Measurements from ENCODE around the gene IFIT1. TPM values are rescaled to one million over a fixed set of nuclear protein-coding genes. Genes with fewer than 3 reads are reported as not detected.

Gene IFIT1
- total and polyA plus RNA-seq, 2 donors (not counting 3 experiments of a cell fraction or from before 2014, with no cell fraction given), result 0.51 to 0.75 TPM

DNA sequence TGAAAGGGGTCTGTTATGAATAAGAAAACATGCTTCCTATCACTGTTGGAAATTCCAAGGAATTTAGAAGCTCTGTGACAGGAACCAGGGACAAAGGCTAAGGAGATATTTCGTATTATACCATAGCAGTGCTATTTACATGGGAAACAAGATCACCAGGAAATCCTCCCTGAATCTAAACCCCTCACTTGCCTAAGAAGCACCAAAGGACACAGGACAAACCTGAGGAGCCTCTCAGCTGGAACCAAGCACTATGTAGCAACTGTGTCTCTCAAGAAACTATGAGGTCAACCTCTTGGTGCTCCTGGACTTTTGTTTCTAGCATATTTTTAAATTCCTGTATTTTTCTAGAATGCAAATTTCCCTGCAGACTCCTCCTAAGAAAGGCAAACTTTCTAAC, 35.3 kb upstream of the IFIT1 start:
- Histone ChIP-seq H3K27ac (ENCODE audit: insufficient read depth, low read depth, low read length) (no peak overlapping the region), H4K20me1 (replicated peaks; ENCODE audit: control insufficient read depth, extremely low read depth, insufficient read depth, low read length) (no peaks in the 10 kb centered on the region), H3K9me3 (replicated peaks; ENCODE audit: control insufficient read depth, insufficient read depth, low read length) (no peaks in the 10 kb centered on the region), H3K9ac (replicated peaks; ENCODE audit: extremely low read depth, insufficient read depth, low read length) (no peak overlapping the region), H3K4me2 (ENCODE audit: insufficient read depth, low read length) (no peak overlapping the region), H3K79me2 (ENCODE audit: control insufficient read depth, insufficient read depth, low read length) (no peaks in the 10 kb centered on the region), H3K4me3 (replicated peaks in 1 of 3; ENCODE audit: insufficient read depth in 1 of 3, low read depth in 1 of 3, low read length in 3 of 3) (no peak overlapping the region), H3K27me3 (ENCODE audit: control insufficient read depth in 2 of 2, insufficient read depth in 2 of 2, low read length in 2 of 2) (peaks cover 2 to 13% of the 10 kb centered on the region in 2 experiments), H3K36me3 (ENCODE audit: control insufficient read depth in 2 of 2, extremely low read depth in 1 of 2, insufficient read depth in 2 of 2, low read length in 2 of 2) (no peaks in the 10 kb centered on the region), H2AFZ (ENCODE audit: low read depth, low read length) (no peak overlapping the region), H3K4me1 (ENCODE audit: control insufficient read depth, extremely low read depth, insufficient read depth, low read length) (peaks cover 2% of the 10 kb centered on the region), H3K9me1 (replicated peaks; ENCODE audit: control insufficient read depth, extremely low read depth, insufficient read depth, low read length) (no peaks in the 10 kb centered on the region)
- intact Hi-C loops (cut with micrococcal nuclease) (no loop called here), dilution Hi-C loops (cut with MboI; ENCODE audit: extremely low pct_ligation_motif_present, low sequenced_read_pairs) (no loop called here)
- DNase-seq (ENCODE audit: low read depth, low spot score), result no peak
- POLR2A ChIA-PET, result no interaction called here
- TF ChIP-seq, protein P1, sequence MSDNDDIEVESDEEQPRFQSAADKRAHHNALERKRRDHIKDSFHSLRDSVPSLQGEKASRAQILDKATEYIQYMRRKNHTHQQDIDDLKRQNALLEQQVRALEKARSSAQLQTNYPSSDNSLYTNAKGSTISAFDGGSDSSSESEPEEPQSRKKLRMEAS (IDR thresholded peaks at IDR 0.05; ENCODE audit: insufficient read depth, insufficient read length), result no peak
- TF ChIP-seq MYC (IDR thresholded peaks at IDR 0.05; ENCODE audit: low read depth, low read length), result no peak
- TF ChIP-seq GATA2 (IDR thresholded peaks at IDR 0.05; ENCODE audit: insufficient read depth, insufficient read length, low read depth, low read length), result no peak
- no peak for TF ChIP-seq JUN (IDR thresholded peaks at IDR 0.05; ENCODE audit: borderline replicate concordance, insufficient read depth, insufficient read length, low read depth)
- TF ChIP-seq, protein P2, sequence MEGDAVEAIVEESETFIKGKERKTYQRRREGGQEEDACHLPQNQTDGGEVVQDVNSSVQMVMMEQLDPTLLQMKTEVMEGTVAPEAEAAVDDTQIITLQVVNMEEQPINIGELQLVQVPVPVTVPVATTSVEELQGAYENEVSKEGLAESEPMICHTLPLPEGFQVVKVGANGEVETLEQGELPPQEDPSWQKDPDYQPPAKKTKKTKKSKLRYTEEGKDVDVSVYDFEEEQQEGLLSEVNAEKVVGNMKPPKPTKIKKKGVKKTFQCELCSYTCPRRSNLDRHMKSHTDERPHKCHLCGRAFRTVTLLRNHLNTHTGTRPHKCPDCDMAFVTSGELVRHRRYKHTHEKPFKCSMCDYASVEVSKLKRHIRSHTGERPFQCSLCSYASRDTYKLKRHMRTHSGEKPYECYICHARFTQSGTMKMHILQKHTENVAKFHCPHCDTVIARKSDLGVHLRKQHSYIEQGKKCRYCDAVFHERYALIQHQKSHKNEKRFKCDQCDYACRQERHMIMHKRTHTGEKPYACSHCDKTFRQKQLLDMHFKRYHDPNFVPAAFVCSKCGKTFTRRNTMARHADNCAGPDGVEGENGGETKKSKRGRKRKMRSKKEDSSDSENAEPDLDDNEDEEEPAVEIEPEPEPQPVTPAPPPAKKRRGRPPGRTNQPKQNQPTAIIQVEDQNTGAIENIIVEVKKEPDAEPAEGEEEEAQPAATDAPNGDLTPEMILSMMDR (IDR thresholded peaks at IDR 0.05; ENCODE audit: extremely low read depth in 1 of 2, insufficient read depth in 1 of 2, low read depth in 1 of 2, low read length in 2 of 2), result no peak
- TF ChIP-seq EZH2 (IDR thresholded peaks at IDR 0.05; ENCODE audit: borderline replicate concordance, low read depth, low read length, severe bottlenecking), result no peak
- no peak for TF ChIP-seq POLR2A (IDR thresholded peaks at IDR 0.05; ENCODE audit: low read depth, low read length)
- TF ChIP-seq FOS (IDR thresholded peaks at IDR 0.05; ENCODE audit: borderline replicate concordance, insufficient read depth, low read length), result no peak
- TF ChIP-seq POLR2AphosphoS5 (IDR thresholded peaks at IDR 0.05; ENCODE audit: insufficient read depth, low read depth, low read length), result no peak
- FAIRE-seq, result no peak
- CTCF ChIA-PET, result interaction anchor here (1.0 to 1.7 kb wide), 3 partner anchors 13 to 61 kb away, joined by 3 to 4 read pairs (median 3); no protein-coding TSS in a partner anchor
- BruUV-seq (replicated peaks), result no TSS peak

Measured in endothelial cell of umbilical vein (primary cell).